GM21381 (cell line): ENCODE data around the gene GCNT4.

Experiments used
- ATAC-seq: cut with Tn5 transposase; IDR thresholded peaks from one replicate; pipeline ENCODE4 v1.9.1; 2021; ENCODE audit warnings: mild to moderate bottlenecking, moderate library complexity; ENCODE audit not compliant: unreplicated experiment

The GCNT4 gene

GRCh38 chr5:75018805-75019587 lies 33.4 kb downstream of the GCNT4 start:
- no peak for ATAC-seq

- no peak for ATAC-seq
Measured at GRCh38 chr5:75017971-75018370, 34.4 kb downstream of the GCNT4 start.

- no peak for ATAC-seq
Measured at GRCh38 chr5:75016896-75017295, 35.5 kb downstream of the GCNT4 start.

- ATAC-seq, result no peak
Measured at GRCh38 chr5:75012748-75013147, 39.6 kb downstream of the GCNT4 start.

GRCh38 chr5:75010838-75011237 lies 41.5 kb downstream of the GCNT4 start:
- no peak for ATAC-seq

GRCh38 chr5:75009556-75010345 lies 42.6 kb downstream of the GCNT4 start:
- ATAC-seq, result no peak

GRCh38 chr5:75006865-75007822 lies 45.2 kb downstream of the GCNT4 start:
- ATAC-seq, result no peak

- no peak for ATAC-seq
Measured at GRCh38 chr5:75005561-75005960, 46.8 kb downstream of the GCNT4 start.
